GM19240 (cell line): ENCODE data around the gene CIAO3.
"Not testable (repeated sequence)": the region's sequence is repeated elsewhere in the genome, so short reads cannot be mapped to it uniquely, and the experiment has no call there.

Experiments used
- DNase-seq: peaks from one replicate; pipeline ENCODE4 v3.0.0; 2011; ENCODE audit warnings: low spot score; ENCODE audit not compliant: insufficient read length

CIAO3 gene

DNA sequence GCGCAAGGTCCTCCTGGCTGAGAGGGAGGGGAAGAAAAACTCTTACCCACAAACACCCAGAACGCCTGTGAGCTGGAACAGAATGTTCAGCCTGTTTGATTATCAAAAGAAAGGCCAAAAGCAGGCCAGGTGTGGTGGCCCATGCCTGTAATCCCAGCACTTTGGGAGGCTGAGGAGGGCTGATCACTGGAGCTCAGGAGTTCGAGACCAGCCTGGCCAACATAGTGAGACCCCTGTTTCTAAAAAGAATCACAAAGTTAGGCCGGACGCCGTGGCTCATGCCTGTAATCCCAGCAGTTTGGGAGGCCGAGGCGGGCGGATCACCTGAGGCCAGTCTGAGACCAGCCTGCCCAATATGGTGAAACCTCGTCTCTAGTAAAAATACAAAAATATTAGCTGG lies 35.5 kb upstream of the CIAO3 start:
- DNase-seq, result not testable (repeated sequence)

DNA sequence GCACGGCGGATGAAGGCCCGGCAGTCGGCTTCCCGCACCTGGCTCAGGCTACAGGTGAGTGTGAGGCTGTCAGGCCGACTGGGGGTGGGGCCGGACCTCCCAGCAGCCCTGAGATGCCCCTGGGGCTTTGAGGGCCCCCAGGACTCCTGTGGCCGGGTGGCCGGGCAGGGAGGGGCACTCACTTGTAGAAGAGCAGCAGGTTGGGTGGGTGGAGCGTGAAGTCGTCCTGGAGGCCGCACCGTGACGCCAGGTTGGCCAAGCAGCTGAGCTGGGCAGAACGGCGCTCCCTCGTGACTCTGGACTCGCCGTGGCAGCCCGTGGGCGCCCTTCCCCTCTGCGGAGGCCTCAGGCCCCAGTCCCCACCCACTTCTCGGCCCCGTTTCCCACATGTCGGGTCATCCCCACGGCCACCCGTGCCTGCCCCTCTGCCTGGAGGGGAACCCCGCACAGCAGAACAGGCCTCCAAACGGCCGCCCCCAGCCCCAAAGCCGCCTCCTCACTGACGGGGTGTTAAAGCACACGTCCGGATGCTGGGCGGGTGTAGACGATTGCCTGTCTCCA lies 34.5 kb upstream of the CIAO3 start:
- DNase-seq, result no peak

DNA sequence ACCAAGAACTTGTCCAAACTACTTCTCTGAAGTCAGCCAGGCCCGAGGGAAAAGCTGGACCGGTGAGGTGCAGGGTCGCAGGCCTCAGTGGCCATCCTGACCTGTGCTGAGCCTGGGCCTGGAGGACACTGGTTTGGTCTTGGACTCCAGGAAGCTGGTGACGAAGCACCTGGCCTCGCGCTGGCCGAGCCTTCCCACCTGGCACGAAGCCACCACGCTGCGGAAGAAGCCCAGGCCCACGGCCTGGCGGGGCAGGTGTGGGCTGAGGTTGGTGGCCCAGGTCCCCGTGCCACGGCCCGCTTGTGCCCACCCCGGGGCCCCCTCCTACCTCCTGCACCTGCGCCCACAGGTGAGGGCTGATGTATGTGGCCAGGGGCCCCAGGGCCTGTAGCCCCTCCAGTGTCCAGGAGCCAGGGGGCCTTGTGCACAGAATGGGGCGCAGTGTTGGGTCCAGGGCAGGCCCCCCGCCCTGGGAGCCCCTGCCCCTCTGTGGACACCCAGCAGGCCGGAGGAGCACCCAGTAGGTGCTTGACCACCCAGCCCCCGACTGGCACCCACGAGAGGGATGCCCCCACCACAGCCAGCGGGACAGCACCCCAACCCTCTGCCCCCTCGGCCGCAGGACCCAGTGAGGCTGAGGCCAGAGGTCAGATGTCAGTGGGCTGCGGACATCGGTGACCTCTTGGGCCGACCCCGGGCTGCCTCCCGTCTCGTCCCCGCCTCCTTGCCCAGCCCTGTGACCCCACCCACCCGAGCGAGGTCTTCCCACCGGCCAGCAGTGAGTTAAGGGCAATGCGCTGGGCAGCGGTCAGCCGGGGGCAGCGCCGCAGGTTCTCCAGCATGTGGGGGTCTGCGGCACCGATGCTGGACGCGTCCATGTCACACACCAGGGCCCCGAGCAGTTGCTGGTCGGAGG lies 33.5 kb upstream of the CIAO3 start:
- no peak for DNase-seq

DNA sequence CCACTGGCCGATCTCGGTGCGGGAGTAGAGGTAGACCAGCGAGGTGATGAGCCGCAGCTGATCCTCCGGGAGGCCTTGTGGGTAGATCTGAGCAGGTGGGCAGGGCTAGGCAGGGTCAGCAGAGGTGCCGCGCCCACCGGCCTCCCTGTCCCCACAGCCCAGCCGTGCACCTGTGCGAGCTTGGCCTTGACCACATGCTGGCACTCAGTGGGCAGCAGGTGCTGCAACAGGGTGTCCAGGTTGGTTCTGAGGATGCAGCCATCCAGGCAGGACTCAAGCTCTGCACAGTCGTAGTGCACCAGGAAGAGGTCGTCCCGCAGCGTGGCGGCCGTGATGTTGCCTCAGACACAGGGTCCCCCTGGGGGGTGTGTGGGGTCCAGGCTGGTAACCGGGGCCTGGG lies 32.2 kb upstream of the CIAO3 start:
- DNase-seq, result no peak

DNA sequence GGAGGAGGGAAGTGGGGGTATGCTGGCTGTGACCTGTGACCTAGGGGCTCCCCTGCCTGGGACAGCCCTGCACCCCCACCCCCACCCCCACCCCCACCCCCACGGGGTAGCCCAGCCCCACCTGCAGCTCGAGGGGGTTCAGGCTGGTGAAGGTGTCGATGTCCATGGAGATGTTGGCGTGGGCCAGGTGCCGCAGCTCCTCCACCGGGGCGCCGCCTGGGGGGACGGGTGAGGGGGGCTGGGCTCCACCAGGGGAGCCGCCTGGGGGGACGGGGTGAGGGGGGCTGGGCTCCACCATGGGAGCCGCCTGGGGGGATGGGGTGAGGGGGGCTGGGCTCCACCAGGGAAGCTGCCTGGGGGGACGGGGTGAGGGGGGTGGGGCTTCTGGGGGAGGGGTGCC lies 29.6 kb upstream of the CIAO3 start:
- no peak for DNase-seq

DNA sequence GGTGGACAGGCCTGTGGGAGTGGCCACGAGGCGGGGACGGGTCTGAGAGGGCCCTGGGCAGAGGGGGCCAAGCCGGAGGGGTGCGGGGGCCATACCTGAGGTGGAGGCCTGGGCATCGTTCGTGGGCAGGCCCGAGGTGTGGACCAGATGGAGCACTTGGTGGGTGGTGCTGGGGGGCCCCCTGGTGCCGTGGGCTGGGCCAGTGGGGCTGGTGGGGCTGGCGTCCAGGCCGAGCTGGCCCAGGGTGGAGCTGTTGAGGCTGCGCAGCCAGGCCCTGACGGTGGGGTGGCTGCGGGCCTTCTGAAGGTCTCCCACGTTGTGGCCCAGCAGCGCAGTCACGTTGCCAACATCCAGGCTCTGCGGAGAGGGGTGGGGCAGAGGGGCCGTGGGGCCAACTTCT lies 29.1 kb upstream of the CIAO3 start:
- DNase-seq, result no peak

DNA sequence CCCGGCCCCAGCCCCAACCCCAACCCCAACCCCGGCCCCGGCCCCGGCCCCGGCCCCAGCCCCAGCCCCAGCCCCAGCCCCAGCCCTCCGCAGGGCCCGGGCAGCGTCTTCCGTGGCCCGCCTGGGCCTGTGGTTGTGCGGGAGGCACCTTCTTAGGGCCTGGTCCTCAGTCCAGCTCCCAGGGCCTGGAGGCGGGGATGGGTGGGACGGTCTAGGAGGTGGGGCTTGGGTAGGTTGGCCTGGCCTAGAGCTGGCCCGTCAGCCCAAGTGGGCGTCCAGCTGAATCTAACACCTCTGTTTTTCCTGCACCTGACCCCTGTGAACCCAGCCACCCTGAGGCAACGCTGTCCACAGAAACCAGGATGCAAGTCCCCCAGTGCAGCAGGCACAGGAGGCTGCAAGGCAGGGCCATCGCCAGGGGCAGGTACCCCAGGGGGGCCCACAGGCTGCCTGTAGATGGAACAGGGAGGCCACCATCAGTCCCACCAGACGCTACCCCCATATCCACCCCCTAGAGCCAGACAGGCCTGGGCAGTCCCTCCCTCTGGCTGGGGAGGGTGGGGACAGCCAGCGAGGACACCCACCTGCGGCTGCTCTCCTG lies 28.5 kb upstream of the CIAO3 start:
- no peak for DNase-seq

DNA sequence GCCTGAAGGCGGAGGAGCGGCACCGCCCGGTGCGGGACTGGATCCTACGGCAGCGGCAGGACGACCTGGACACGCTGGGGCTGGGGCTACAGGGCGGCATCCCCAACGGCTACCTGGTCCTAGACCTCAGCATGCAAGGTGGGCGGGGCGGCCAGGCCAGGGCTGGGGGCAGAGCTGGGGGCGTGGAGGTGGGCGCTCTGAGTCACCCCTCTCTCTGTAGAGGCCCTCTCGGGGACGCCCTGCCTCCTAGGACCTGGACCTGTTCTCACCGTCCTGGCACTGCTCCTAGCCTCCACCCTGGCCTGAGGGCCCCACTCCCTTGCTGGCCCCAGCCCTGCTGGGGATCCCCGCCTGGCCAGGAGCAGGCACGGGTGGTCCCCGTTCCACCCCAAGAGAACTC lies 27.6 kb upstream of the CIAO3 start:
- DNase-seq, result no peak

DNA sequence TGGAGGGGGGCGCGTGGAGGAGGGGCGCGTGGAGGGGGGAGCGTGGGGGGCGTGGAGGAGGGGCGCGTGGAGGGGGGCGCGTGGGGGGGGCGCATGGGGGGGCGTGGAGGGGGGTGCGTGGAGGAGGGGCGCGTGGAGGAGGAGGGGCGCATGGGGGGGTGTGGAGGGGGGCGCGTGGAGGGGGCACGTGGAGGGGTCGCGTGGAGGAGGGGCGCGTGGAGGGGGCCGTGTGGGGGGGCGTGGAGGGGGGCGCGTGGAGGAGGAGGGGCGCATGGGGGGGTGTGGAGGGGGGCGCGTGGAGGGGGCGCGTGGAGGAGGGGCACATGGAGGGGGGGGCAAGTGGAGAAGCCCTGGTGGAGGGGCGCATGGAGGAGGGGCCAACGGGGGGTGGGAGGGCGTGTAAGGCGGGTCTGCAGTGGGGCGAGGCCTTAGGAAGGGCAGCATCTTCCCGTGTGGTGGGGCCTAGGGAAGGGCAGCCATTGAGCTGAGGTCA lies 27.0 kb upstream of the CIAO3 start:
- no peak for DNase-seq

DNA sequence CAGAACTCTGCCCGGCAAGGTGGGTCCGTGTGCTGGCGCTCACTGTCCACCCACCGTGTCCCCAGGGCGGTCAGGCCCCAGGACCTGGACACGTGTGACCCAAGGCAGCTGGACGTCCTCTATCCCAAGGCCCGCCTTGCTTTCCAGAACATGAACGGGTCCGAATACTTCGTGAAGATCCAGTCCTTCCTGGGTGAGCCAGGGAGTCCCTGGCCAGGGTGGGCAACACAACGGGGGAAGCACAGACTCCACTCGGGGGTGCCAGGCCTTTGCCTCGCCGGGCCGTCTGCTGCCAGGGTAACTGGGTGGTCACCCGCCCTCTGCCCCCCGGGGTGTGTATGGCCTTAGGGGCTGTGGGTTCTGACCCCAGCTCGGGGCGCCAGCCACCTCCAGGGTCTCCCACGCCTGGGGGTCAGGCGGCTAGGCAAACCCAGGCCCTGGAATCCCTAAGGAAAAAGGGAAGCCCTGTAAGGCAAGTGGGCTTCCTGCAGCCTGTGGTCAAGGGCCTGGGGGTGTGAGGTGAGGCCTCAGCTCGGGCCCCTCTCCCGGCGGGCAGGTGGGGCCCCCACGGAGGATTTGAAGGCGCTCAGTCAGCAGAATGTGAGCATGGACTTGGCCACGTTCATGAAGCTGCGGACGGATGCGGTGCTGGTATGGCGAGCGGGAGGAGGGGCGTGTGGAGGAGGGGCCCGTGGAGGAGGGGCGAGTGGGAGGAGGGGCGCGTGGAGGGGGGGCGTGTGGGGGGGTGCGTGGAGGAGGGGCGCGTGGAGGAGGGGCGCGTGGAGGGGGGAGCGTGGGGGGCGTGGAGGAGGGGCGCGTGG lies 26.2 kb upstream of the CIAO3 start:
- DNase-seq, result no peak

DNA sequence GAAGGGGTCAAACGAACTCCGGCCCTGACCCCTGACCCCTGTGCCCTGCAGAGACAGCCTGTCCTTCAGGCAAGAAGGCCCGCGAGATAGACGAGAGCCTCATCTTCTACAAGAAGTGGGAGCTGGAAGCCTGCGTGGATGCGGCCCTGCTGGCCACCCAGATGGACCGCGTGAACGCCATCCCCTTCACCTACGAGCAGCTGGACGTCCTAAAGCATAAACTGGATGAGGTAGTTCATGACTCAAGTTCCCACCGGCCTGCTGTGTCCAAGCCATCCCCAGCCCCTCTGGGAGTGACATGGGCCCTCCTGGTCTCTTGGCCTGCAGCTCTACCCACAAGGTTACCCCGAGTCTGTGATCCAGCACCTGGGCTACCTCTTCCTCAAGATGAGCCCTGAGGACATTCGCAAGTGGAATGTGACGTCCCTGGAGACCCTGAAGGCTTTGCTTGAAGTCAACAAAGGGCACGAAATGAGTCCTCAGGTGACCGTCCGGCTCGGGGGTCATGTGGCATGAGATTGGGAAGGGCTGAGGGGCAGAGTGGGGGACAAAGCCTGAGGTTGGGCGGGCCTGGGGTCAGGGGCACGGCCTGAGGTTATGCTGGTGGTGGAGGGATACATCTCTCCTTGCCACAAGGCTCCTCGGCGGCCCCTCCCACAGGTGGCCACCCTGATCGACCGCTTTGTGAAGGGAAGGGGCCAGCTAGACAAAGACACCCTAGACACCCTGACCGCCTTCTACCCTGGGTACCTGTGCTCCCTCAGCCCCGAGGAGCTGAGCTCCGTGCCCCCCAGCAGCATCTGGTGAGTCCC lies 25.4 kb upstream of the CIAO3 start:
- no peak for DNase-seq

DNA sequence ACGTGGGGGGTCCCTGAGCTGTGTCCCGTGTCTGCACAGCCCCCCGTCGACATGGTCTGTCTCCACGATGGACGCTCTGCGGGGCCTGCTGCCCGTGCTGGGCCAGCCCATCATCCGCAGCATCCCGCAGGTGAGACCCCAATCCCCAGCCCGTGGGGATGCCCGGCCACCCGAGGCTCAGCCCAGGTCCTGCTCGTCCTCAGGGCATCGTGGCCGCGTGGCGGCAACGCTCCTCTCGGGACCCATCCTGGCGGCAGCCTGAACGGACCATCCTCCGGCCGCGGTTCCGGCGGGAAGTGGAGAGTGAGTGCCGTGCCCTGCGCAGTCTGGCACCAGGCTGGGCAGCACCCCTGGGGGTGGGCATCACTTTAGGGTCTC lies 24.7 kb upstream of the CIAO3 start:
- DNase-seq, result no peak

DNA sequence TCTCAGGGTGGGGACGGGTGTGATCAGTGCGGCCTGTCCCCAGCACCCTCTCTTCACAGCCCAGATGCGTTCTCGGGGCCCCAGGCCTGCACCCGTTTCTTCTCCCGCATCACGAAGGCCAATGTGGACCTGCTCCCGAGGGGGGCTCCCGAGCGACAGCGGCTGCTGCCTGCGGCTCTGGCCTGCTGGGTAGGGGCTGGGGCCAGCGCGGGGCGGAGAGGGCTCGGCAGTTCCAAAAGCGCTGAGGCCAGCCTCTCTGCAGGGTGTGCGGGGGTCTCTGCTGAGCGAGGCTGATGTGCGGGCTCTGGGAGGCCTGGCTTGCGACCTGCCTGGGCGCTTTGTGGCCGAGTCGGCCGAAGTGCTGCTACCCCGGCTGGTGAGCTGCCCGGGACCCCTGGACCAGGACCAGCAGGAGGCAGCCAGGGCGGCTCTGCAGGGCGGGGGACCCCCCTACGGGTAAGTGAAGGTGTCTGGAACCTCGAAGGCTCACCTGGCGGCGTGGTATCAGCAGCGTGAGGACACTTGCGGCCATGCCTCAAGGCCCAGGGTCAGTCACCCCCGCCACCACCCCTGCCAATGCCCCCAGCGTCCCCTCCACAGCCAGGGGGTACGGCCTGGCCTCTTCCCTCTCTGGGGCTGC lies 24.2 kb upstream of the CIAO3 start:
- no peak for DNase-seq

DNA sequence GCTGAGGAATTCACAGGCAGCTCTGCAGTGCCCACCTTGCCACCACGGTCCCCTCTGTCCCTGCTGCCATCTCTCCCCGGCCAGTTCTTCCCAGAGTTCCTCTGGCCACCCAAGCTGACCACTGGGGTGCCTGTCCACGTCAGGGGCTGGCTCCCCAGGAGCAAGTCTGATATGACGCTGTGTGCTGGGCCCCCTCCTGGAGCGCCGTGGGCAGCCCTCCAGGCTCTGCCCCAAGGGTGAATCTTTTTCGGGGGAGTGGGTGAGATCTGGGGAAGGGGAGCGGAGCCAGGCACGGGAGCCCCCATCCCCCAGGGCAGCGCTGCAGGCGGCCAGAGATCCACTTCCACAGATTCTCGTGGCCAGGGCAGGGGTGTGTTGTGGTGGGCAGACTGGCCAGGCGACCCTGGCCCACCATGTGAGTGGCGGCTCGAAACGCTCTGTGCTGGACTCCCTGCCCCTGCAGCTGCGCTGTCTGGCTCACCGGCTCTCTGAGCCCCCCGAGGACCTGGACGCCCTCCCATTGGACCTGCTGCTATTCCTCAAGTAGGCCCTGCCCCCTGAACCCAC lies 23.5 kb upstream of the CIAO3 start:
- no peak for DNase-seq

DNA sequence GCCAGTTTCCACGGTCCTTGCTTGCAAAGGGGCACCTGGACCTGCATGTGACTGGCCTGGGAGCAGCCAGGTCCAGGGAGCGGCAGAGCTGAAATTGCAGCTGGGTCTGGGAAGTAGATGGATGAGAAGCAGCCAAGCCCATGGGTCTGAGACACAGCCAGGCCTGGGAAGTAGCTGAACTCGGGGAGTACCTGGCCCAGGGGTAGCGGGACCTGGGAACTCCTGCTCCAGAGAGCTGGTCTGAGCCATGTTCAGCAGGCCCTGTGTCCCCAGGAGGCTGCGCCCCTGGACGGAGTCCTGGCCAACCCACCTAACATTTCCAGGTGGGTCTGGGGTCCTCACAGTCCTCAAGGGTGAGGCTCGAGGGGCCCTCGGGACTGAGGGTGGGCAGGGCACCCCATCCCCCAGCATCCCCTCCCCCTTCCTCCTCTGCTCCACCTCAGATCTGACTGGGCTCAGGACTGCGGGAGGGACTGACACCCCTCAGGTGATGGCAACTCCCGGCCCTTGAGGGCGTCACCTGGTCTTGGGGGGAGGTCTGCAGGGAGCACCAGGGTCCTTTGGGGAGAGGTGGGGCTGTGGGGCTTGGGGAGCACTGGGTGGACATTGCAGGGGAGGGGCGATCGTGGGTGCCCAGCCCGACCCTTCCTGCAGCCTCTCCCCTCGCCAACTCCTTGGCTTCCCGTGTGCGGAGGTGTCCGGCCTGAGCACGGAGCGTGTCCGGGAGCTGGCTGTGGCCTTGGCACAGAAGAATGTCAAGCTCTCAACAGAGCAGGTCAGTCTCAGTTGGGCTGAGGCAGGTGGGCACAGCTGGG lies 22.8 kb upstream of the CIAO3 start:
- DNase-seq, result no peak

DNA sequence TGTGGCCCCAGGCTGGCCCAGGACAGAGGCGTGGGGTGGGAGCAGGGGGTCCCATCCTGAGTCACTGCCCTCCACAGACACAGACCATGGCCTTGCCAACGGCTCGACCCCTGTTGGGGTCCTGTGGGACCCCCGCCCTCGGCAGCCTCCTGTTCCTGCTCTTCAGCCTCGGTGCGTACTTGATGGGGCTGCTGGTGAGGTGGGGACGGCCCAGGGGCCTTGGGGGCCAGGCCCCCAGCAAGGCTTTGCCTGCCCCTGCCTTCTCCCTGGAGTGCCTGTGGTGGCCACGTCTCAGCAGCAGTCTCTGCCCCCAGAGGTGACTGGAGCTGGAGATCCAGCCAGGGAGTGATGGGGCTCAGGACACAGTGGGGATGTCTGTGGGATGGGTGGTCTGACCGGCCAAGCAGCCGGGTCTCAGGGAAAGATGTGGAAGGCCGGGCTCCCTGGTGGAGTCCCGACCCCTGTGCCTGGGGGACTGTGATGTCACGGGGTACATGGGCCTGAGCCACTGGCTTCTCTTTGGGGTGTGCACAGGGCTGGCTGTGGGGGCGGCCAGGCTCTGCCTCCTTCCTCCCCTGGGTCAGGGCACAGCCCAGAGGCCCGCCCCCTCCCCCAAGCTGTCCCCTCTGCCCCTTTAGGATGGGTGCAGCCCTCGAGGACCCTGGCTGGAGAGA lies 21.9 kb upstream of the CIAO3 start:
- DNase-seq, result no peak

DNA sequence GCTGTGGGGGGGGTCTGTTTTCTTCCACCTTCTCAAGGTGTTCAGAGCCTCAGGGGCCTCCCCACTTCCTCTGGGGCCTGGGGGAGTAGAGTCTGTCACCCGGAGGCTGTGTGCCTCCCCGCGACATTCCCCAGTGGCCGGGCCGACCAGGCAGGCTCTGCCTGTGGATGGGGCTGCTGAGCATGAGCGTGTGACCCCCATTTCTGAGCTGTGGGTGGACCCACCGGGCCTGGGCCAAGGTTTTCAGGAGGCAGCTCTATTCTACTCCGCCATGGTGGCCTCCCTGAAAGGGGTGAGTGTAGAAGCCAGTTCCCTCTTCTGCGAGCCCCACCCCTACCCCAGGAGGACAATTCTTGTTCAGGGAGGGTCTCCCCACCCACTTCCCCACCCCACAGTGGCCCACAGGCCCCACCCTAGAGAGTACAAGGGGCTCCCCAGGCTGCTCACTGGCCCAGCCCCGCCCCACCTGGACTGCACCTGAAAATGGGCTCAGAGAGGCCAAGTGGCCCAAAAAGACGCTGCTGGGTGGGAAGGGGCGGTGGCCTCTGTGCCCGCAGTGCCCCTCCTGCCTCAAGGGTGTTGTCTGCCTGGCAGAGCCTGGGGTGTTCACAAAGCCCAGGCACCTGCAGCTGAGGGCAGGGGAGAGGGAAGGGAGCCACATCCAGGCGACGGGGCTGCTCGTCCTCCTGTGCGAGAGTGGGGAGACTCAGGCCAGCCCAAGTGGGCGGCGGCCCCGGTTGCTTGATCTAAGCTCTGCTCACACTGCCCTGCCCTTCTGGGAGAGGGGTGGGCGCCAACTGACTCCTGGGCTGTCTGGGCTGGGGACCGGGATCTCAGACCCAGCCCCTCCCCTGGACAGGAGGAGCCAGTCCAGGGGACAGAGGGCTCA lies 21.1 kb upstream of the CIAO3 start:
- no peak for DNase-seq
